Natural killer cell (primary cell): Measurements from ENCODE around the gene ARHGAP26. TPM values are rescaled to one million over a fixed set of nuclear protein-coding genes. Genes with fewer than 3 reads are reported as not detected.

Experiments
- ATAC-seq, 3 donors: fragments of 150-1000 bp in 2 of 3; fragments of 200-7000 bp in 1 of 3; cut with Tn5 transposase; 1 replicate in 1 of 3; 2 replicates in 2 of 3; pipeline ENCODE4 v1.10.0; 2021; ENCODE audit warnings: mild to moderate bottlenecking in 2 of 3, moderate library complexity in 2 of 3
- DNase-seq, 2 donors: peaks; one replicate each; pipeline versions ENCODE4 v3.0.0 to v3.0.0-alpha.2; 2013 to 2021; ENCODE audit warnings: mixed read lengths in 1 of 2
- H3K27ac ChIP-seq: one replicate; pipeline ENCODE4 v1.5.1; 2013; ENCODE audit warnings: mild to moderate bottlenecking, low read length
- H3K27me3 ChIP-seq: one replicate; pipeline ENCODE4 v1.6.1; 2013; ENCODE audit warnings: low read length; ENCODE audit not compliant: control insufficient read depth, insufficient read depth
- H3K36me3 ChIP-seq: one replicate; pipeline ENCODE4 v1.6.1; 2013; ENCODE audit warnings: low read length; ENCODE audit not compliant: control insufficient read depth, insufficient read depth
- H3K4me1 ChIP-seq: one replicate; pipeline ENCODE4 v1.6.1; 2013; ENCODE audit warnings: low read length; ENCODE audit not compliant: control insufficient read depth, insufficient read depth
- H3K4me3 ChIP-seq: one replicate; pipeline ENCODE4 v1.5.1; 2013; ENCODE audit warnings: low read length
- H3K9me3 ChIP-seq: one replicate; pipeline ENCODE4 v1.6.1; 2013; ENCODE audit warnings: low read length; ENCODE audit not compliant: control insufficient read depth, insufficient read depth
- H3K27ac Mint-ChIP-seq, 2 donors: one replicate each; pipeline ENCODE4 v1.8.0; 2022; ENCODE audit warnings: mild to moderate bottlenecking in 2 of 2, mixed read lengths in 2 of 2, moderate library complexity in 1 of 2
- H3K27me3 Mint-ChIP-seq, 2 donors: one replicate each; pipeline ENCODE4 v1.8.0; 2022; ENCODE audit warnings: low read depth in 2 of 2, mixed read lengths in 2 of 2
- H3K36me3 Mint-ChIP-seq: one replicate; pipeline ENCODE4 v1.8.0; 2022; ENCODE audit warnings: mixed read lengths
- H3K4me1 Mint-ChIP-seq, 2 donors: one replicate each; pipeline ENCODE4 v1.8.0; 2022; ENCODE audit warnings: mixed read lengths in 2 of 2
- H3K4me3 Mint-ChIP-seq: one replicate; pipeline ENCODE4 v1.8.0; 2022; ENCODE audit warnings: mild to moderate bottlenecking, moderate library complexity, mixed read lengths
- H3K9me3 Mint-ChIP-seq, 2 donors: one replicate each; pipeline ENCODE4 v1.8.0; 2022; ENCODE audit warnings: mixed read lengths in 2 of 2
- WGBS: methylation state at CpG from one replicate; pipeline ENCODE4 v1.1.7; 2013; ENCODE audit warnings: missing lambda C conversion rate; ENCODE audit not compliant: insufficient coverage; 5-methylcytosine and 5-hydroxymethylcytosine counted together
- intact Hi-C: fragments of 100-400 bp; cut with micrococcal nuclease; formaldehyde crosslinking; loops from one replicate; pipeline ENCODE4 v1.14.2; 2022
- total RNA-seq, 4 donors: library from RNA; stranded (reverse); fragments of 120-200 nt in 1 of 4; gene quantifications; one replicate each; pipeline versions ENCODE4 v1.2.3 to v1.2.4, GENCODE V29; 2013 to 2022
- TF ChIP-seq, protein P1 (sequence below): fragments of 200-600 bp; IDR thresholded peaks from one replicate; pipeline ENCODE4 v1.8.0; 2022; ENCODE audit warnings: antibody characterized with exemption

The ARHGAP26 gene
- total RNA-seq, 3 donors from 2014 or later (not counting 1 experiment from before 2014, with no cell fraction given) = 153 to 159 (median 158) TPM

DNA sequence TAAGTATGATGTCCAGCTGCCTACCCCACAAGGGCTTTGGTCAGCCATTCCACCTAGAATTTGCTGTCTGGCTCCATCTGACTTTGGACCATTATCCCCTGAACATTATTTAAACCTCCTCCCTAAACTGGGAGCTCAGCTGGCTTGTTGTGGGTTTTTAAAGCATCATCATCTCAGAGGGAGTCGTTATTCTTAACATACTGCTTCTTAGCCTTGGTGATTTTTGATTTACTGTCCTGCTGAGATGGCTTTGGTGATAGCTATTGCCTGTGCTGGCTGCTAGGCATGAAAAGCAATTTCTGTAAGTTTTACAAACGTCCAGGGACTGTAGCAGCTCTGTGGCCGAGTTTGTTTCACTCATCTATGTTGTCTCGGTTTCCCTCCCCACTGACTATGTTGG, 377.2 kb downstream of the ARHGAP26 start:
- ATAC-seq = no peak
- Histone ChIP-seq H3K27ac (no peak overlapping the region), H3K27me3 (no peaks in the 10 kb centered on the region), H3K4me1 (no peaks in the 10 kb centered on the region), H3K4me3 (no peak overlapping the region), H3K9me3 (no peaks in the 10 kb centered on the region), H3K36me3 (peaks cover 31% of the 10 kb centered on the region)
- no peak overlapping the region for H3K4me3 Mint-ChIP-seq
- peaks cover 16% of the 10 kb centered on the region for H3K36me3 Mint-ChIP-seq
- intact Hi-C loops = no loop called here
- TF ChIP-seq, protein P1, sequence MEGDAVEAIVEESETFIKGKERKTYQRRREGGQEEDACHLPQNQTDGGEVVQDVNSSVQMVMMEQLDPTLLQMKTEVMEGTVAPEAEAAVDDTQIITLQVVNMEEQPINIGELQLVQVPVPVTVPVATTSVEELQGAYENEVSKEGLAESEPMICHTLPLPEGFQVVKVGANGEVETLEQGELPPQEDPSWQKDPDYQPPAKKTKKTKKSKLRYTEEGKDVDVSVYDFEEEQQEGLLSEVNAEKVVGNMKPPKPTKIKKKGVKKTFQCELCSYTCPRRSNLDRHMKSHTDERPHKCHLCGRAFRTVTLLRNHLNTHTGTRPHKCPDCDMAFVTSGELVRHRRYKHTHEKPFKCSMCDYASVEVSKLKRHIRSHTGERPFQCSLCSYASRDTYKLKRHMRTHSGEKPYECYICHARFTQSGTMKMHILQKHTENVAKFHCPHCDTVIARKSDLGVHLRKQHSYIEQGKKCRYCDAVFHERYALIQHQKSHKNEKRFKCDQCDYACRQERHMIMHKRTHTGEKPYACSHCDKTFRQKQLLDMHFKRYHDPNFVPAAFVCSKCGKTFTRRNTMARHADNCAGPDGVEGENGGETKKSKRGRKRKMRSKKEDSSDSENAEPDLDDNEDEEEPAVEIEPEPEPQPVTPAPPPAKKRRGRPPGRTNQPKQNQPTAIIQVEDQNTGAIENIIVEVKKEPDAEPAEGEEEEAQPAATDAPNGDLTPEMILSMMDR = no peak
- H3K27ac Mint-ChIP-seq = peak overlapping the region in 1 of 2 donors; percentile 36
- H3K9me3 Mint-ChIP-seq = no peaks in the 10 kb centered on the region
- H3K27me3 Mint-ChIP-seq = no peaks in the 10 kb centered on the region
- peaks cover 8 to 31% of the 10 kb centered on the region in 2 donors for H3K4me1 Mint-ChIP-seq
- WGBS = 72% methylated on average over 4 of the region's 4 CpGs
- no peak for DNase-seq

DNA sequence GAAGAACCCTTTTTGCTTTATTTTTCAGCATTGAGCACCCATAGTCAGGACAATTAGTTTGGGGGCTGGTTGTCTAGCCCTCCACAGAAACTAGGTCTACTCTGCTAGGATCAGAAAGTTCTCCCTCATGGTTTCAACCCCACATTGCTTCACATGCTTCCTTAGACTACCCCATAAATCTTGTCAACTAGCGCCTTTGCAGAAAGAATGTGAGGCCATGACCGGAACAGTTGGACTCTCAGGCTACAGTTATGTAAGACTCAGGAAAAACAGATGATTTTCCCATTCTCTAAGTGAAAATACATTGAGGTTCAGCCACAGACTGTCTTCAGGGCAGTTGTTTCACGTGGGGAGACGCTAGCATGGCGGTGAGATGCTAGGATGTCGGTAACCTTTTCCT, 377.7 kb downstream of the ARHGAP26 start:
- H3K36me3 ChIP-seq = peaks cover 31% of the 10 kb centered on the region
- intact Hi-C loops = no loop called here
- peak overlapping the region in 1 of 2 donors; percentile 36 for H3K27ac Mint-ChIP-seq
- H3K27ac ChIP-seq = no peak overlapping the region
- no peaks in the 10 kb centered on the region for H3K27me3 ChIP-seq
- DNase-seq = no peak
- no peaks in the 10 kb centered on the region for H3K4me1 ChIP-seq
- no peak overlapping the region for H3K4me3 Mint-ChIP-seq
- WGBS = 86% methylated on average over 6 of the region's 6 CpGs
- H3K4me3 ChIP-seq = no peak overlapping the region
- H3K9me3 ChIP-seq = no peaks in the 10 kb centered on the region
- H3K27me3 Mint-ChIP-seq = no peaks in the 10 kb centered on the region
- H3K36me3 Mint-ChIP-seq = peaks cover 16% of the 10 kb centered on the region
- no peaks in the 10 kb centered on the region for H3K9me3 Mint-ChIP-seq
- TF ChIP-seq, protein P1 = no peak
- no peak for ATAC-seq
- peaks cover 11 to 35% of the 10 kb centered on the region in 2 donors for H3K4me1 Mint-ChIP-seq

- DNase-seq (no peak), ATAC-seq (no peak)
- intact Hi-C loops = no loop called here
- no peaks in the 10 kb centered on the region for H3K27me3 Mint-ChIP-seq
- peaks cover 16% of the 10 kb centered on the region for H3K36me3 Mint-ChIP-seq
- H3K27me3 ChIP-seq = no peaks in the 10 kb centered on the region
- no peaks in the 10 kb centered on the region for H3K9me3 Mint-ChIP-seq
- no peak overlapping the region for H3K27ac Mint-ChIP-seq
- TF ChIP-seq, protein P1 = no peak
- no peaks in the 10 kb centered on the region for H3K4me1 ChIP-seq
- no peak overlapping the region for H3K27ac ChIP-seq
- peaks cover 16 to 34% of the 10 kb centered on the region in 2 donors for H3K4me1 Mint-ChIP-seq
- H3K4me3 Mint-ChIP-seq = no peak overlapping the region
- H3K4me3 ChIP-seq = no peak overlapping the region
- H3K36me3 ChIP-seq = peaks cover 31% of the 10 kb centered on the region
- WGBS = 100% methylated on average over 1 of the region's 3 CpGs
- no peaks in the 10 kb centered on the region for H3K9me3 ChIP-seq
Observed at GRCh38 chr5:143148771-143149170, 378.6 kb downstream of the ARHGAP26 start.

DNA sequence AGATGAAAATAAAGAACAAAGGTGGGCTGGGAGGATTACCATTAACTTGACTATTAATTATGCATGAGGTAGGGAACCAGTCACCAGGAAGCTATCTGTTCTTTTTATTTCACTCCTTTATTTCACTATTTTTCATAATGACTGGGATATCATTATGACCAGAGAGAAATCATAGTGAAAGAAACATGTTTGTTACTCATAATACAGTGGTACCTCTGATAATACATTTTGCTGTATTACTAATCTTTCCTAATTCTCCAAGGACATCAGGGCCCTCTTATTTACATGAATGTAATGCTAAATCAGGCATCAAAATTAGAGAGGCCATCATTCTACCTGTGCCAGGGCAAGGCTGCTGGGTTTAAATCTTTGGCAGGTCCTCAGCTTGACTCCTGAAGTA, 379.6 kb downstream of the ARHGAP26 start:
- peaks cover 17 to 31% of the 10 kb centered on the region in 2 donors for H3K4me1 Mint-ChIP-seq
- no peaks in the 10 kb centered on the region for H3K27me3 Mint-ChIP-seq
- intact Hi-C loops = no loop called here
- no peak overlapping the region for H3K27ac ChIP-seq
- no peaks in the 10 kb centered on the region for H3K9me3 ChIP-seq
- H3K4me1 ChIP-seq = no peaks in the 10 kb centered on the region
- peaks cover 16% of the 10 kb centered on the region for H3K36me3 Mint-ChIP-seq
- H3K4me3 ChIP-seq = no peak overlapping the region
- H3K36me3 ChIP-seq = peaks cover 31% of the 10 kb centered on the region
- H3K27ac Mint-ChIP-seq = no peak overlapping the region
- DNase-seq (no peak), ATAC-seq (no peak)
- TF ChIP-seq, protein P1 = no peak
- H3K4me3 Mint-ChIP-seq = no peak overlapping the region
- H3K9me3 Mint-ChIP-seq = no peaks in the 10 kb centered on the region
- no peaks in the 10 kb centered on the region for H3K27me3 ChIP-seq
